ENCODE data around the gene RBBP7. TPM values are rescaled to one million over a fixed set of nuclear protein-coding genes. Genes with fewer than 3 reads are reported as not detected.
A peak's percentile ranks its signal among the peaks of the same experiment; 100 is the strongest.

Gene RBBP7
- total RNA-seq, 4 donors from 2014 or later, result 62.9 to 88.8 (median 66.0) TPM

GRCh38 chrX:16873106-16873505, 2.9 kb upstream of the RBBP7 start:
- WGBS, result 69% methylated on average over 8 of the region's 8 CpGs
- H3K9me3 ChIP-seq, result no peaks in the 10 kb centered on the region
- H3K4me3 ChIP-seq, result no peak overlapping the region
- H3K27ac ChIP-seq, result no peak overlapping the region
- H3K36me3 ChIP-seq, result no peaks in the 10 kb centered on the region
- H3K27me3 ChIP-seq, result no peaks in the 10 kb centered on the region
- no peak for DNase-seq (ENCODE audit: low spot score in 2 of 2)
- H3K4me1 ChIP-seq, result peaks cover 9% of the 10 kb centered on the region
- TF ChIP-seq CTCF (IDR thresholded peaks at IDR 0.05) (no peak), POLR2AphosphoS5 (IDR thresholded peaks at IDR 0.05) (no peak), EP300 (IDR thresholded peaks at IDR 0.05) (no peak), POLR2A (IDR thresholded peaks at IDR 0.05) (no peak)

- DNase-seq (ENCODE audit: low spot score in 2 of 2), result peak in 1 of 2 donors; percentile 71
- Histone ChIP-seq H3K4me3 (peak overlapping the region; percentile 69), H3K36me3 (no peaks in the 10 kb centered on the region), H3K27ac (peak overlapping the region; percentile 90), H3K4me1 (peaks cover 15% of the 10 kb centered on the region), H3K27me3 (no peaks in the 10 kb centered on the region), H3K9me3 (no peaks in the 10 kb centered on the region)
- WGBS, result 33% methylated on average over 26 of the region's 41 CpGs
- no peak for TF ChIP-seq POLR2A (IDR thresholded peaks at IDR 0.05)
- TF ChIP-seq CTCF (IDR thresholded peaks at IDR 0.05), result no peak
- no peak for TF ChIP-seq POLR2AphosphoS5 (IDR thresholded peaks at IDR 0.05)
- no peak for TF ChIP-seq EP300 (IDR thresholded peaks at IDR 0.05)
Observed at GRCh38 chrX:16870862-16871815, 977 bp upstream of the RBBP7 start.

GRCh38 chrX:16869393-16870094, 618 bp downstream of the RBBP7 start:
- no peaks in the 10 kb centered on the region for H3K27me3 ChIP-seq
- no peaks in the 10 kb centered on the region for H3K9me3 ChIP-seq
- peak overlapping the region; percentile 69 for H3K4me3 ChIP-seq
- peak in 1 of 2 donors; percentile 69 for DNase-seq (ENCODE audit: low spot score in 2 of 2)
- H3K4me1 ChIP-seq, result peaks cover 15% of the 10 kb centered on the region
- peak overlapping the region; percentile 90 for H3K27ac ChIP-seq
- H3K36me3 ChIP-seq, result no peaks in the 10 kb centered on the region
- TF ChIP-seq CTCF (IDR thresholded peaks at IDR 0.05) (no peak), POLR2AphosphoS5 (IDR thresholded peaks at IDR 0.05) (no peak), POLR2A (IDR thresholded peaks at IDR 0.05) (no peak), EP300 (IDR thresholded peaks at IDR 0.05) (no peak)
- 5% methylated on average over 34 of the region's 92 CpGs for WGBS

- Histone ChIP-seq H3K36me3 (no peaks in the 10 kb centered on the region), H3K4me1 (peaks cover 15% of the 10 kb centered on the region), H3K27me3 (no peaks in the 10 kb centered on the region), H3K4me3 (peak overlapping the region; percentile 69), H3K27ac (no peak overlapping the region), H3K9me3 (no peaks in the 10 kb centered on the region)
- TF ChIP-seq POLR2A (IDR thresholded peaks at IDR 0.05), result no peak
- WGBS, result 28% methylated on average over 7 of the region's 7 CpGs
- DNase-seq (ENCODE audit: low spot score in 2 of 2), result no peak
Observed at GRCh38 chrX:16868920-16869319, 1.2 kb downstream of the RBBP7 start.

- H3K4me3 ChIP-seq, result no peak overlapping the region
- no peaks in the 10 kb centered on the region for H3K9me3 ChIP-seq
- no peaks in the 10 kb centered on the region for H3K27me3 ChIP-seq
- H3K4me1 ChIP-seq, result peaks cover 15% of the 10 kb centered on the region
- no peak overlapping the region for H3K27ac ChIP-seq
- TF ChIP-seq POLR2AphosphoS5 (IDR thresholded peaks at IDR 0.05) (no peak), POLR2A (IDR thresholded peaks at IDR 0.05) (no peak), EP300 (IDR thresholded peaks at IDR 0.05) (no peak), CTCF (IDR thresholded peaks at IDR 0.05) (no peak)
- WGBS, result 94% methylated on average over 6 of the region's 6 CpGs
- no peaks in the 10 kb centered on the region for H3K36me3 ChIP-seq
- no peak for DNase-seq (ENCODE audit: low spot score in 2 of 2)
Observed at GRCh38 chrX:16867947-16868346, 2.2 kb downstream of the RBBP7 start.

Data from suprapubic skin (tissue), 4 donors.